Measurements from ENCODE around the gene PTPRK.

PTPRK gene

DNA sequence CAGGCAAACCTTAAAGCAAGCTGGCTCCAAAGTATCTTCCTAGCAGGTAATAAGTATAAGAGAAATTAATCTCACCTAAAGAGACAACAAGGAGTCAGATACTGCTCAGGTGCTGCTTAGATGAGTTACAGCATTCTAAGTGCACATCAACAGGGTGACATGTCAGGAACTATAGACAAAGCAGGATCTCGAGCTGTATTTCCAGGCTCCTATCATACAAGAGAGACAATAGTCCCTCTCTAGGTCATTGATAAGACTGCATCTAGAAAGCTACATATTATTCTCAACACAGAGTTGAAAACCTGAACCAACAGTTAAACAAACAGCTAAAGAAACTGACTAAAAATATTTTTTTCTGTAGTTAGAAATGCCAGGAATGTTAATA, 3.9 kb downstream of the PTPRK start:
- DNase-seq (ENCODE audit: low read depth in 2 of 2) = no peak

GRCh38 chr6:128515550-128516513, 4.6 kb downstream of the PTPRK start:
- no peak for DNase-seq (ENCODE audit: low read depth in 2 of 2)

DNA sequence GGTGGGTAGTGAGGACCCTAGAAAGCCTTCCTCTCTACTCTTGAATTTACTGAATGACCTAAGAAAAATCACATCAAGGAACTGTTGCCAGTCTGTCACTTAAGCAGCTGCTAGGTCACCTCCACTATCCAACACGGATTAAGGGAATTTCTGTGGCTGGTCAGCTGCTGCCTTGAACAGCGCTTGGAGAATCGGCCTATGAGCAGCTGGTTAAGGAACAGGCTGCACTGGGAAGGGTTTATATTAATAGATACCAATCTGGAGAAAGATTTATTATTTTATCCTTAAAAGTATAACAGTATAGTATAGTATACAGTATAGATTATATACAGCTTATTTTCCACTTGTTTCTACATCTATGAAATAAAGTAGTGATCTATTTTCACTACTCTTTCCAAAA, 6.5 kb downstream of the PTPRK start:
- no peak for DNase-seq (ENCODE audit: low read depth in 2 of 2)

- no peak for DNase-seq (ENCODE audit: low read depth in 2 of 2)
Observed at GRCh38 chr6:128512296-128512695, 8.1 kb downstream of the PTPRK start.

- DNase-seq (ENCODE audit: low read depth in 2 of 2) = no peak
Observed at GRCh38 chr6:128511506-128511905, 8.9 kb downstream of the PTPRK start.

DNA sequence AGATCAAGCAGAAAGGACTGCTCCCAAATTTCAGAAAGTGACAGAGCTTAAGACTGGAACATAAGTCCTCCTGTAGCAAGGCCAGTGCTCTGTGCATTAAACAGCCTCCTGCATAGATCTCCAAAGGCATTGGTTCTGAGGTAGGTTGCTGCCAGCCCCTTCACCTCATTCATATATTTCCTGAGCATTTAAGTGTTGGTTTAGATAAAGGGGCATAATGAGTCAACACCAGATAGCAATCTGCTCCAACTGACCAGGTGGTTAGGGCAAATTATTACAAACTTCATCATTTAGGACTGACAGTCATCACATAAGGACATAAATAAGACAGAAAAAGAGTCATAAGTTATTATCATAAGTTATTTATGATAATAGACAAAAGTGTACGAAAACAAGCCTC, 10.7 kb downstream of the PTPRK start:
- no peak for DNase-seq (ENCODE audit: low read depth in 2 of 2)

- DNase-seq (ENCODE audit: low read depth in 2 of 2) = no peak
Observed at GRCh38 chr6:128508588-128509296, 11.7 kb downstream of the PTPRK start.

DNA sequence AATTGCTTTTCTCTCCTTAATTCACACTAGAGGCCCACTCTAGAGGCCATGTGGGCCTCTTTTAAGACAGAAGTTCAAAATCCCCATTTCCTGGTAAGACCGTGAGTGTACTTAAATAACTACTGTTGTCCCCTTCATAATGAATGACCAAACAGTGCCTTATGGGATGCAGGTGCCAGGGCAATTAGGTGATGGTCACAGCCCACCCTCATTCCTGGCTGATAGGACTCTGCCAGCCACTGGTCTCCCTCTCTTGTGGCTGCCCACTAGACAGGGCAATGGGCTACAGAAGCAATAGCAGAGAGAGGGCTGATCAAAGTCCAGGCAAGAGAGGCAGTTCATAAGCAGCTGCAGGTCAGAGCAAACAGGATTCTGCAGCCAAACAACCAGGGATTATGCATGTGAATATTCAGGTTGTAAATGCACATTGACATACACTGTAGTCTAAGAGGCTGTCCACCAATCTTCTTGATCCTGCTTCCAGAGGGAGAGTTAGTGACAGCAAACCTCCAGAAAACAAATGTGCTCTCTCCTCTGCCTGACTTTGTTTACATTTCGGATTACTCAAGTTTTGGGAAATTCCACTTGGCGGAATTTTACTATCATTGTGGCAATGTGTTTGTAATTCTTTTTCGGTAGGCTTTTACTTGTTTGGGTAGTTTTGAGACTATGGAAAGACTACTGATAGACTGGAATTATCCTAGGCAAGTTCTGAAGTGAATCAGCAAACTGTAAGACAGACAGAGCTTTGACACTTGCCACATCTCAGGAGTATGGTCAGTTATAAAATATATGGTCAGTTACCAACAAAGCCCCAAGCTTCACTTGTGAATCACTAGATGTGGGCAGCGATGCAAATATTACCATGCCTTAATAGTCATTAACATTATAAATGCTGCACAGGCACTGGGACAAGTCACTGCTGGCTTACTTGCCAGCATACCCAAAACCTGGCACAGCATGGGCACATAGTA, 12.8 kb downstream of the PTPRK start:
- DNase-seq (ENCODE audit: low read depth in 2 of 2) = no peak

DNA sequence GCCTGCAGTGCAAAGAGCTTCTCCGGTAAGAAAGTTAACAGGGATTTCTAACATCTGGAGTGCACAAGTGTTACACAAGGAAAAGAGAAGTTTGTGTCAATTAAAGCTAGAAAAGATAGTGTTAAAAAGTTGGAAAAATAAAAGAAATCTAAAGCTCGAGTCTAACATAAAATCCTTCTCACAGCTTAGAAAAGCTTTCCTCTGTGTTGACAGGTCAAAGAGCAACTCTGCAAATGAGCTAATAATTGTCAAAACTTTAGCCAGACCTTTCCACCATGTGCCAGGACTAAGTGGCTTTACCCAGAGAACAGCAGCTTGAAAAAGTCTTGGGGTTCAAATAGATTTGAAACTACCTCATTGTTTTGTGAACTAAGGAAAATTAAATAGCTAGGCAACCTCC, 14.8 kb downstream of the PTPRK start:
- no peak for DNase-seq (ENCODE audit: low read depth in 2 of 2)

- DNase-seq (ENCODE audit: low read depth in 2 of 2) = no peak
Observed at GRCh38 chr6:128504003-128504654, 16.3 kb downstream of the PTPRK start.

DNA sequence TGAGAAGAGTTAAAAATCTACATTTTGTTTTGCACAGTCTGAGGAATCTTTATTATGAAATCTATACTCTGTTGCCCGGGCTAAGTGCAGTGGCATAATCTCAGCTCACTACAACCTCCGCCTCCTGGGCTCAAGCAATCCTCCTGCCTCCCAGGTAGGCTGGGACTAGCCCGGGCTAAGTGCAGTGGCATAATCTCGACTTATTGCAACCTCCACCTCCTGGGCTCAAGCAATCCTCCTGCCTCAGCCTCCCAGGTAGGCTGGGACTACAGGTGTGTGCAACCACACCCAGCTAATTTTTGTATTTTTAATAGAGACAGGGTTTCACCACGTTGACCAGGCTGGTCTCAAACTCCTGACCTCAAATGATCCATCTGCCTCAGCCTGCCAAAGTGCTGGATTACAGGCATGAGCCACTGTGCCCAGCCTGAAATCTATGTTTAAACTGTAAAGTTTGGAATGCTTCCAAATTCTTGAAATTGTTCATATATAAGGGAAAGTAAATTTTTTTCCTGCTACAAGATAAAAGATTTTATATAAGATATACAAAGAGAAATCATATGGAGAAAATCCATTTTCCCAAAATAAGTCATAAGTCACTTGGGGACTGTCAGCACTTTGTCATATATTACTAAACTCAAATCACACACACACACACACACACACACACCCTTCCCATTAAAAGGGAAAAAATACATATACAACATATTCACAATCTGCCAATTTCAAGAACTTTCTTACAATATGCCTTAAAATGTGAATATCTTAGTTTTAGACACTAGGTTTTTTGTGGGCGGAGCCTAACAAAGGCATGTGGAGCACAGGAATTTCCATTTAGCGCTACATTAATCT, 19.4 kb downstream of the PTPRK start:
- no peak for DNase-seq (ENCODE audit: low read depth in 2 of 2)

DNA sequence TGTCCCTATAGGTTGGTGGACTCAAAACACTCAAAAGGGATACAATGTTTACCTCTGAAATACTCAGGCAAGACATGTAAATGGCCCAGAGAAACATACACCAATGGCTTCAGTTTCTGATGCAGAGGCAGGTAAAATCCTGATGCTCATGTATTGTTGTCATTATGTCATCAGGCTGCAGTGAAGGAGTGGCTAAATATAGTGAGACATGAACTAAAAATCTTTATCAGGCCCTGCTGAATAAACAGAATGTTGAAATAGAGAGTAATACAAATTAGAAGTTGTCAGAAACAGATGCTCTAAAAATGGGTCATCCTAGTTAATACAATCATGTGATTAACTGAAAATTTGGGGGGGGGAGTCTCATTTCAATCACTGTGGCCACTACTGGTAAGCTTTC, 20.4 kb downstream of the PTPRK start:
- no peak for DNase-seq (ENCODE audit: low read depth in 2 of 2)

GRCh38 chr6:128499079-128499731, 21.2 kb downstream of the PTPRK start:
- DNase-seq (ENCODE audit: low read depth in 2 of 2) = no peak

DNA sequence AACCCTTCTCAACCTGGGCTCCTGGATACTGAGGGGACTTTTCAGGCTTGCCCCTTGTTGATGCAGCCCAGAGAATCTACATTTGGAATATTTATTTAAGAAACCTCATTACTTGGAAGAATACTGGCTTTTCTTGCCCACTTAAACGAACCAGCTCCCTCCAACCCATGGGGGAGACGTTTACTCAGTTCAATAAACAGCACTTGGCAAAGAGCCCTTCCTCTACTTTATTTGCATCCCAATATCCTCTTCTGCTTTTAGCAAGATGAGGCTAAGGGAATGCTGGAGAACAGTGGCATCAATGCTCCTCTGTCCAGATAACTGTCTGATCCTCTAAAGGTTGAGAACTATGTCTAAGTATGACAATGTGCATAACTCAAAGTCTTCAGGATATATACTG, 22.2 kb downstream of the PTPRK start:
- DNase-seq (ENCODE audit: low read depth in 2 of 2) = no peak

DNA sequence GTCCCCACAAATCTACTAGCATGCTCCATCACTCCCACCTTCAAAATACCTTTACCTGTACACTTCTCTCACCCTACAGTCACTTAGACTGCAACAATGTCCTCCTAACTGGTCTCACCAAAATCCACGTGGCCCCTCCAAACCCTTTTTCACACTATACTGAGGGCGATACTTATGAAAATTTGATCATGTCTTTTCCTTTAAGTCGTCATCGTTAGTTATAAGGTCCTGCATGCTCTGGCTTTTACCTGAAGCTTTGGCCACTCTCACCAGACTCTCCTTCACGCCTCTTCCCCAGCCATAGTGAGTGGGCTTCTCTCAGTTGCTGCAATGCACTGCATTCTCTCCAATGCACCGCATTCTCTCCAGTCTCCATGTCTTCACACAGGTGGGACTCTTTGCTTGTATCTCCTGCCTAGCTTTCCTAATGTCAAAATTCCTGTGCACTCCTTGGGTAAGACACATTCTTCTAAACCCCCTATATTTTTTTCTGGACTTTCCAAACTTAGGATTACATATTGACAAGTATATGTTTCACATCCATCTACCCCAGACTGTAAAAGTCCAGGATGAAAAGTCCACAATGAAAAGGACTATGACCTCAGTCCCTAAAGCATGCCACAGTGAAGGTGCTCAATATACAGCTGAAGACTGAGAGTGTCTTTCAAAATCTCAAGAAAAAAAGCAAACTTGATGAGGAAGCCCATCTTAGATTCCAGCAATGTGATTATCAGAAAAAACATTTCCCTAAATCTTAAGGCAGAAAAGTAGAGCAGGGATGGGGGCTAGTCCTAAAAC, 24.7 kb downstream of the PTPRK start:
- DNase-seq (ENCODE audit: low read depth in 2 of 2) = no peak

DNA sequence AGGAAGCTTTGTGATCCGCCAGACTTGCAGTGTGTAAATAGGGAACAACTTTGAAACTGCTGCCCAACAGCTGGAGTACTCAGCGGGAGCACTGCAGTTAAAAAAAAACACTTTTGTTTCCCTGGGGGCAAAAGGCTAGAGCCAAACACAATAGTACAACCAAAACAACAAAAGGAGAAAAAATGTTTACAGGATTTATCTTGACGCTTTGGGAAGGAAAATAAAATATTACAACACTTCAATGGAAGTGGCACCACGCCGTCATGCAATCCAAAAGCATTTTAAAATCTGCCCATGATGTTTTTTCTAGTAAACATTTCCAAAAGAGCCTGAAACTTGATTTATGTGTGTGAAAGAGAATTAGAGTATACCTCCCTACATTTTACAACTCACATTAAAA, 26.0 kb downstream of the PTPRK start:
- DNase-seq (ENCODE audit: low read depth in 2 of 2) = no peak

DNA sequence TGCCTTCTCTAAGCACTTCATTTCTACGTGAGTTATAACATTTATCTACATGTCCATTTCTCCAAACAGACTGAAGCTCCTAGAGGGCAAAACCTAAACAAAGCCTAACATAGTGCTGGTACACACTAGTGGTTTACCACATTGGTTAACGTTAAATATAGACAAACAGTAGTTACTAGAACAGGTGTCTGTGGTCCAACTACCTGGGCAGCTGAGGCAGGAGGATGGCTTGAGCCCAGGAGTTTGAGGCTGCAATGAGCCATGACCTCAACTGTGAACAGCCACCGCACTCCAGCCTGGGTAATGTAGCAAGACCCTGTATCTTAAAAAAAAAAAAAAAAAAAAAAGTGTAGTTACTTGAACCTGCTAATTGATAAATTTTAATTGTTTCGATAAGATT, 26.5 kb downstream of the PTPRK start:
- DNase-seq (ENCODE audit: low read depth in 2 of 2) = no peak

DNA sequence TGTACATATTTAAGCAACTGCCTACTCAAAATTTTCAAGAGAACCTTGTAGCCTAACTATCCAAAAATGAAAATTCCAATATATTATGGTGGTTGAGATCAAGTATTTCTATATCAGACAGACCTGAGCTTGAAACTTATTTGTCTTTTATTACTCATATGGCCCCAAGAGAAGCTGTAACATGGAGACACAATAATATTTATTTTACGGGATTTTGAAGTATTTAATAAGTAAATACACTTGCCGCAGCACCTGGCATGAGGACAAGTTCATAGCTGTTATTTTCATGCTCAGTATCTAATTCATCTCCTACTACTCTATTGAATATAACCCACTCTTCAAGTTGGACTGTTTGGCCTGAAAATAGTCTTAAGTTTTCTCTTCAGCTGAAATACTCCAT, 28.0 kb downstream of the PTPRK start:
- no peak for DNase-seq (ENCODE audit: low read depth in 2 of 2)

DNA sequence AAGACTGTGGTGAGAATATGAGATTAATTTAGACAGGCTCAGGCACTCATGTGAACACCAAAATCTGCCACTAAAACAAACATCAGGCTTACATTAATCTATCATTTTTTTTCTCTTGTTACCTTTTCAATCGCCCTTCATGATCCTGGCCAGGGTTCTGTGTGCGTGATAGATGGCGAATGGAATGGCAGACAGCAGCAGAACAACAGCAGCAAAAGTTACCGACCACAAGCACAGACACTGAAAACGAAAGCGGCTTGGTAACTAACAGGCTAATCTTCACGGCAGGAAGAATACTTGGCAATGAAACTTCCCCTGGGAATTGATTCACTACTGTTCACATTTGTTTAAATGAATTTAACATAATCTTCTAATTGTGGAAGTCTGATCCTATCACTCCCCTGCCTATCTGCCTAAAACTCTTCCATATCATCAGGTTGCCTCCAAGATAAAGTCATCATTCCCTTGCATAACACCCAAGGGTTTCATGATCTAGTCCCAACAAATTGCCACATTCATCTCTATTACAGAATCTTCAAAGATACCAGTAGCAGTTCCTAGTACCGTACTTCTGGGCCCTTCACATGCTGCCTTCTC, 28.7 kb downstream of the PTPRK start:
- no peak for DNase-seq (ENCODE audit: low read depth in 2 of 2)

Data from activated CD8-positive, alpha-beta memory T cell treated with anti-CD3 and anti-CD28 coated beads for 4 hours (primary cell).